Measurements from ENCODE around the gene PARD3.
"Not testable (repeated sequence)": the region's sequence is repeated elsewhere in the genome, so short reads cannot be mapped to it uniquely, and the experiment has no call there.

The PARD3 gene

GRCh38 chr10:34655286-34656170 lies 159.6 kb downstream of the PARD3 start:
- in situ Hi-C loops (cut with HindIII; ENCODE audit: low sequenced_read_pairs), result no loop called here

- in situ Hi-C loops (cut with HindIII; ENCODE audit: low sequenced_read_pairs), result no loop called here
Observed at GRCh38 chr10:34654211-34654610, 160.9 kb downstream of the PARD3 start.

GRCh38 chr10:34653530-34653929 lies 161.6 kb downstream of the PARD3 start:
- in situ Hi-C loops (cut with HindIII; ENCODE audit: low sequenced_read_pairs), result no loop called here

GRCh38 chr10:34651416-34652195 lies 163.5 kb downstream of the PARD3 start:
- in situ Hi-C loops (cut with HindIII; ENCODE audit: low sequenced_read_pairs), result no loop called here

- in situ Hi-C loops (cut with HindIII; ENCODE audit: low sequenced_read_pairs), result no loop called here
Observed at GRCh38 chr10:34650156-34650555, 164.9 kb downstream of the PARD3 start.

- in situ Hi-C loops (cut with HindIII; ENCODE audit: low sequenced_read_pairs), result no loop called here
Observed at GRCh38 chr10:34649385-34649784, 165.7 kb downstream of the PARD3 start.

GRCh38 chr10:34648919-34649318 lies 166.2 kb downstream of the PARD3 start:
- in situ Hi-C loops (cut with HindIII; ENCODE audit: low sequenced_read_pairs), result no loop called here

- in situ Hi-C loops (cut with HindIII; ENCODE audit: low sequenced_read_pairs), result no loop called here
Observed at GRCh38 chr10:34647875-34648865, 166.9 kb downstream of the PARD3 start.

- in situ Hi-C loops (cut with HindIII; ENCODE audit: low sequenced_read_pairs), result no loop called here
Observed at GRCh38 chr10:34647160-34647559, 167.9 kb downstream of the PARD3 start.

GRCh38 chr10:34646331-34646730 lies 168.8 kb downstream of the PARD3 start:
- in situ Hi-C loops (cut with HindIII; ENCODE audit: low sequenced_read_pairs), result no loop called here

- in situ Hi-C loops (cut with HindIII; ENCODE audit: low sequenced_read_pairs), result not testable (repeated sequence)
Observed at GRCh38 chr10:34644815-34645214, 170.3 kb downstream of the PARD3 start.

GRCh38 chr10:34644224-34644623 lies 170.9 kb downstream of the PARD3 start:
- in situ Hi-C loops (cut with HindIII; ENCODE audit: low sequenced_read_pairs), result no loop called here

GRCh38 chr10:34643620-34644019 lies 171.5 kb downstream of the PARD3 start:
- in situ Hi-C loops (cut with HindIII; ENCODE audit: low sequenced_read_pairs), result no loop called here

- in situ Hi-C loops (cut with HindIII; ENCODE audit: low sequenced_read_pairs), result no loop called here
Observed at GRCh38 chr10:34641913-34642558, 173.1 kb downstream of the PARD3 start.

- in situ Hi-C loops (cut with HindIII; ENCODE audit: low sequenced_read_pairs), result no loop called here
Observed at GRCh38 chr10:34641147-34641912, 173.8 kb downstream of the PARD3 start.

GRCh38 chr10:34638406-34639054 lies 176.6 kb downstream of the PARD3 start:
- in situ Hi-C loops (cut with HindIII; ENCODE audit: low sequenced_read_pairs), result no loop called here

GRCh38 chr10:34637418-34637911 lies 177.6 kb downstream of the PARD3 start:
- in situ Hi-C loops (cut with HindIII; ENCODE audit: low sequenced_read_pairs), result no loop called here

GRCh38 chr10:34635111-34635510 lies 180.0 kb downstream of the PARD3 start:
- in situ Hi-C loops (cut with HindIII; ENCODE audit: low sequenced_read_pairs), result no loop called here

GRCh38 chr10:34633374-34633773 lies 181.7 kb downstream of the PARD3 start:
- in situ Hi-C loops (cut with HindIII; ENCODE audit: low sequenced_read_pairs), result no loop called here

All from endothelial cell of hepatic sinusoid (primary cell).